Stomach smooth muscle (tissue), 2 donors: ENCODE measurements around the gene ZFYVE28.

Source experiments
- H3K27ac ChIP-seq: one replicate; pipeline ENCODE4 v1.7.0; 2013; ENCODE audit warnings: mild to moderate bottlenecking, low read length, inconsistent platforms
- H3K27me3 ChIP-seq, 2 donors: one replicate each; pipeline ENCODE4 v1.7.0; 2013; ENCODE audit warnings: low read length in 2 of 2; ENCODE audit not compliant: insufficient read depth in 2 of 2, control insufficient read depth in 1 of 2
- H3K36me3 ChIP-seq, 2 donors: one replicate each; pipeline ENCODE4 v1.7.0; 2013; ENCODE audit warnings: low read length in 2 of 2; ENCODE audit not compliant: control insufficient read depth in 2 of 2, insufficient read depth in 2 of 2
- H3K4me1 ChIP-seq: one replicate; pipeline ENCODE4 v1.7.0; 2013; ENCODE audit warnings: low read length; ENCODE audit not compliant: control insufficient read depth, insufficient read depth
- H3K4me3 ChIP-seq, 2 donors: one replicate each; pipeline ENCODE4 v1.7.0; 2013; ENCODE audit warnings: low read length in 2 of 2
- H3K9ac ChIP-seq, 2 donors: one replicate each; pipeline ENCODE4 v1.7.0; 2013; ENCODE audit warnings: low read length in 2 of 2, mild to moderate bottlenecking in 1 of 2
- H3K9me3 ChIP-seq, 2 donors: one replicate each; pipeline ENCODE4 v1.7.0; 2013; ENCODE audit warnings: low read length in 2 of 2; ENCODE audit not compliant: control insufficient read depth in 2 of 2
- donor health status: healthy.
- donor health status: Pancreatic carcinoma.

The ZFYVE28 gene

GRCh38 chr4:2322227-2322626 lies 96.2 kb downstream of the ZFYVE28 start:
- Histone ChIP-seq H3K27me3 (no peaks in the 10 kb centered on the region), H3K36me3 (no peaks in the 10 kb centered on the region), H3K4me1 (no peaks in the 10 kb centered on the region), H3K9ac (no peak overlapping the region), H3K9me3 (peaks cover 0 to 4% of the 10 kb centered on the region in 2 donors), H3K27ac (no peak overlapping the region), H3K4me3 (no peak overlapping the region)

GRCh38 chr4:2321279-2322196 lies 96.9 kb downstream of the ZFYVE28 start:
- Histone ChIP-seq H3K27ac (no peak overlapping the region), H3K9ac (no peak overlapping the region), H3K36me3 (no peaks in the 10 kb centered on the region), H3K27me3 (no peaks in the 10 kb centered on the region), H3K9me3 (peaks cover 0 to 4% of the 10 kb centered on the region in 2 donors), H3K4me1 (no peaks in the 10 kb centered on the region), H3K4me3 (no peak overlapping the region)

GRCh38 chr4:2320746-2321145 lies 97.7 kb downstream of the ZFYVE28 start:
- H3K36me3 ChIP-seq, result no peaks in the 10 kb centered on the region
- no peak overlapping the region for H3K9ac ChIP-seq
- no peak overlapping the region for H3K4me3 ChIP-seq
- H3K4me1 ChIP-seq, result no peaks in the 10 kb centered on the region
- no peak overlapping the region for H3K27ac ChIP-seq
- peaks cover 0 to 4% of the 10 kb centered on the region in 2 donors for H3K9me3 ChIP-seq
- no peaks in the 10 kb centered on the region for H3K27me3 ChIP-seq

GRCh38 chr4:2320152-2320551 lies 98.3 kb downstream of the ZFYVE28 start:
- Histone ChIP-seq H3K27ac (no peak overlapping the region), H3K9me3 (peaks cover 0 to 4% of the 10 kb centered on the region in 2 donors), H3K36me3 (no peaks in the 10 kb centered on the region), H3K4me3 (no peak overlapping the region), H3K9ac (no peak overlapping the region), H3K4me1 (no peaks in the 10 kb centered on the region), H3K27me3 (no peaks in the 10 kb centered on the region)

- Histone ChIP-seq H3K36me3 (no peaks in the 10 kb centered on the region), H3K27me3 (no peaks in the 10 kb centered on the region), H3K4me1 (no peaks in the 10 kb centered on the region), H3K9ac (no peak overlapping the region), H3K9me3 (no peaks in the 10 kb centered on the region), H3K4me3 (no peak overlapping the region), H3K27ac (no peak overlapping the region)
These were observed 99.6 kb downstream of the ZFYVE28 start for GRCh38 chr4:2318885-2319284.

- H3K9ac ChIP-seq, result no peak overlapping the region
- H3K4me3 ChIP-seq, result no peak overlapping the region
- no peak overlapping the region for H3K27ac ChIP-seq
- H3K36me3 ChIP-seq, result no peaks in the 10 kb centered on the region
- no peaks in the 10 kb centered on the region for H3K9me3 ChIP-seq
- H3K4me1 ChIP-seq, result no peaks in the 10 kb centered on the region
- no peaks in the 10 kb centered on the region for H3K27me3 ChIP-seq
These were observed 100.0 kb downstream of the ZFYVE28 start for GRCh38 chr4:2318476-2318875.

- no peaks in the 10 kb centered on the region for H3K36me3 ChIP-seq
- no peak overlapping the region for H3K9ac ChIP-seq
- peaks cover 0 to 3% of the 10 kb centered on the region in 2 donors for H3K9me3 ChIP-seq
- no peak overlapping the region for H3K27ac ChIP-seq
- H3K4me1 ChIP-seq, result no peaks in the 10 kb centered on the region
- no peaks in the 10 kb centered on the region for H3K27me3 ChIP-seq
- H3K4me3 ChIP-seq, result no peak overlapping the region
These were observed 105.1 kb downstream of the ZFYVE28 start for GRCh38 chr4:2313366-2313765.

- Histone ChIP-seq H3K36me3 (no peaks in the 10 kb centered on the region), H3K27ac (no peak overlapping the region), H3K4me1 (peaks cover 2% of the 10 kb centered on the region), H3K27me3 (no peaks in the 10 kb centered on the region), H3K9me3 (peaks cover 0 to 10% of the 10 kb centered on the region in 2 donors), H3K4me3 (no peak overlapping the region), H3K9ac (no peak overlapping the region)
These were observed 111.6 kb downstream of the ZFYVE28 start for GRCh38 chr4:2306773-2307410.

- no peak overlapping the region for H3K4me3 ChIP-seq
- no peak overlapping the region for H3K9ac ChIP-seq
- no peaks in the 10 kb centered on the region for H3K27me3 ChIP-seq
- peaks cover 0 to 7% of the 10 kb centered on the region in 2 donors for H3K9me3 ChIP-seq
- no peaks in the 10 kb centered on the region for H3K36me3 ChIP-seq
- peaks cover 11% of the 10 kb centered on the region for H3K4me1 ChIP-seq
- H3K27ac ChIP-seq, result no peak overlapping the region
These were observed 112.5 kb downstream of the ZFYVE28 start for GRCh38 chr4:2305766-2306501.

GRCh38 chr4:2304877-2305561 lies 113.4 kb downstream of the ZFYVE28 start:
- H3K36me3 ChIP-seq, result no peaks in the 10 kb centered on the region

More at GRCh38 chr4:2304877-2305561, 113.4 kb downstream of the ZFYVE28 start:
- Histone ChIP-seq H3K4me1 (peaks cover 14% of the 10 kb centered on the region), H3K4me3 (no peak overlapping the region), H3K9me3 (peaks cover 0 to 7% of the 10 kb centered on the region in 2 donors), H3K9ac (no peak overlapping the region), H3K27ac (no peak overlapping the region), H3K27me3 (no peaks in the 10 kb centered on the region)
